ENCODE results near the gene DET1.

DNA sequence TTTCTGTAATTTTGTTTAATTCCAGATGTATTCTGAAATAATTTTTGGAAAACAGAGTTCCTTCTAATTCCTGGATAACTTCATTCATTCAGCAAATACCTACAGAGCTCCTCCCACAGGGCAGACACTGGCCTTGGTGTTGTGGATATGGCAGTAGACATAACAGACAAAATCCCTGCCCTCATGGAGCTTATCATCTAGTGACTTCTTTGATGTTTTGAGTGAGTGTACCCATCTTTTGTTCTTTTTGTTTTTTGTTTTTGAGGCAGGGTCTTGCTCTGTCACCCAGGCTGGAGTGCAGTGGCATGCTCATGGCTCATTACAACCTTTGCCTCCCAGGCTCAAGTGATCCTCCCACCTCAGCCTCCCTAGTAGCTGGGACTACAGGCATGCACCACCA is 21.1 kb downstream of the DET1 start:
- TF ChIP-seq, protein P1, sequence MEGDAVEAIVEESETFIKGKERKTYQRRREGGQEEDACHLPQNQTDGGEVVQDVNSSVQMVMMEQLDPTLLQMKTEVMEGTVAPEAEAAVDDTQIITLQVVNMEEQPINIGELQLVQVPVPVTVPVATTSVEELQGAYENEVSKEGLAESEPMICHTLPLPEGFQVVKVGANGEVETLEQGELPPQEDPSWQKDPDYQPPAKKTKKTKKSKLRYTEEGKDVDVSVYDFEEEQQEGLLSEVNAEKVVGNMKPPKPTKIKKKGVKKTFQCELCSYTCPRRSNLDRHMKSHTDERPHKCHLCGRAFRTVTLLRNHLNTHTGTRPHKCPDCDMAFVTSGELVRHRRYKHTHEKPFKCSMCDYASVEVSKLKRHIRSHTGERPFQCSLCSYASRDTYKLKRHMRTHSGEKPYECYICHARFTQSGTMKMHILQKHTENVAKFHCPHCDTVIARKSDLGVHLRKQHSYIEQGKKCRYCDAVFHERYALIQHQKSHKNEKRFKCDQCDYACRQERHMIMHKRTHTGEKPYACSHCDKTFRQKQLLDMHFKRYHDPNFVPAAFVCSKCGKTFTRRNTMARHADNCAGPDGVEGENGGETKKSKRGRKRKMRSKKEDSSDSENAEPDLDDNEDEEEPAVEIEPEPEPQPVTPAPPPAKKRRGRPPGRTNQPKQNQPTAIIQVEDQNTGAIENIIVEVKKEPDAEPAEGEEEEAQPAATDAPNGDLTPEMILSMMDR (IDR thresholded peaks at IDR 0.05; ENCODE audit: low read depth, low read length, poor library complexity, severe bottlenecking) = no peak
- no peak for TF ChIP-seq EZH2phosphoT487 (IDR thresholded peaks at IDR 0.05; ENCODE audit: borderline replicate concordance, low read length)
